ENCODE results near the gene SLC2A10. TPM values are rescaled to one million over a fixed set of nuclear protein-coding genes. Genes with fewer than 3 reads are reported as not detected.

SLC2A10 gene
- total and polyA plus RNA-seq, 2 donors (not counting 1 experiment from before 2014, with no cell fraction given): 35.3 to 47.2 TPM

GRCh38 chr20:46663531-46663930 lies 45.9 kb upstream of the SLC2A10 start:
- TF ChIP-seq EZH2 (IDR thresholded peaks at IDR 0.05; ENCODE audit: low read length, missing control alignments) (no peak), CTCF (conservative IDR thresholded peaks at IDR 0.05 in 1 of 2, IDR thresholded peaks at IDR 0.05 in 1 of 2; ENCODE audit: low read depth in 1 of 2, low read length in 2 of 2) (no peak)
- Histone ChIP-seq H3K79me2 (ENCODE audit: control insufficient read depth, insufficient read depth, low read length) (no peaks in the 10 kb centered on the region), H3K9ac (ENCODE audit: insufficient read depth, low read length) (no peak overlapping the region), H2AFZ (ENCODE audit: low read length) (no peak overlapping the region), H3K4me1 (ENCODE audit: control insufficient read depth, extremely low read depth, insufficient read depth, low read length) (no peaks in the 10 kb centered on the region), H3K27ac (ENCODE audit: insufficient read depth, low read length) (no peak overlapping the region), H3K9me3 (ENCODE audit: control insufficient read depth, insufficient read depth, low read depth, low read length) (no peaks in the 10 kb centered on the region), H3K4me2 (ENCODE audit: extremely low read depth, insufficient read depth, low read length) (no peak overlapping the region), H3K4me3 (replicated peaks in 1 of 4; ENCODE audit: control extremely low read depth in 1 of 4, insufficient read depth in 1 of 4, low read depth in 3 of 4, low read length in 4 of 4) (no peak overlapping the region), H4K20me1 (ENCODE audit: control insufficient read depth, extremely low read depth, insufficient read depth, low read length) (no peaks in the 10 kb centered on the region), H3K27me3 (ENCODE audit: control insufficient read depth, insufficient read depth, low read length) (no peaks in the 10 kb centered on the region), H3K36me3 (ENCODE audit: control insufficient read depth, insufficient read depth, low read length) (no peaks in the 10 kb centered on the region)
- DNase-seq (ENCODE audit: low read depth in 2 of 2): no peak

- no peaks in the 10 kb centered on the region for H3K9me3 ChIP-seq (ENCODE audit: control insufficient read depth, insufficient read depth, low read depth, low read length)
- H3K27me3 ChIP-seq (ENCODE audit: control insufficient read depth, insufficient read depth, low read length): no peaks in the 10 kb centered on the region
- H3K36me3 ChIP-seq (ENCODE audit: control insufficient read depth, insufficient read depth, low read length): no peaks in the 10 kb centered on the region
- no peak overlapping the region for H2AFZ ChIP-seq (ENCODE audit: low read length)
- no peaks in the 10 kb centered on the region for H3K79me2 ChIP-seq (ENCODE audit: control insufficient read depth, insufficient read depth, low read length)
- no peak overlapping the region for H3K4me2 ChIP-seq (ENCODE audit: extremely low read depth, insufficient read depth, low read length)
- H3K27ac ChIP-seq (ENCODE audit: insufficient read depth, low read length): no peak overlapping the region
- H4K20me1 ChIP-seq (ENCODE audit: control insufficient read depth, extremely low read depth, insufficient read depth, low read length): no peaks in the 10 kb centered on the region
- H3K9ac ChIP-seq (ENCODE audit: insufficient read depth, low read length): no peak overlapping the region
- no peaks in the 10 kb centered on the region for H3K4me1 ChIP-seq (ENCODE audit: control insufficient read depth, extremely low read depth, insufficient read depth, low read length)
- no peak overlapping the region for H3K4me3 ChIP-seq (replicated peaks in 1 of 4; ENCODE audit: control extremely low read depth in 1 of 4, insufficient read depth in 1 of 4, low read depth in 3 of 4, low read length in 4 of 4)
- TF ChIP-seq EZH2 (IDR thresholded peaks at IDR 0.05; ENCODE audit: low read length, missing control alignments) (no peak), CTCF (conservative IDR thresholded peaks at IDR 0.05 in 1 of 2, IDR thresholded peaks at IDR 0.05 in 1 of 2; ENCODE audit: low read depth in 1 of 2, low read length in 2 of 2) (no peak)
- DNase-seq (ENCODE audit: low read depth in 2 of 2): no peak
Measured at GRCh38 chr20:46665602-46666001, 43.8 kb upstream of the SLC2A10 start.

- H4K20me1 ChIP-seq (ENCODE audit: control insufficient read depth, extremely low read depth, insufficient read depth, low read length): no peaks in the 10 kb centered on the region
- H3K36me3 ChIP-seq (ENCODE audit: control insufficient read depth, insufficient read depth, low read length): no peaks in the 10 kb centered on the region
- no peak overlapping the region for H3K9ac ChIP-seq (ENCODE audit: insufficient read depth, low read length)
- H3K4me3 ChIP-seq (replicated peaks in 1 of 4; ENCODE audit: control extremely low read depth in 1 of 4, insufficient read depth in 1 of 4, low read depth in 3 of 4, low read length in 4 of 4): no peak overlapping the region
- H3K27me3 ChIP-seq (ENCODE audit: control insufficient read depth, insufficient read depth, low read length): no peaks in the 10 kb centered on the region
- H3K4me2 ChIP-seq (ENCODE audit: extremely low read depth, insufficient read depth, low read length): no peak overlapping the region
- no peak overlapping the region for H2AFZ ChIP-seq (ENCODE audit: low read length)
- TF ChIP-seq CTCF (conservative IDR thresholded peaks at IDR 0.05 in 1 of 2, IDR thresholded peaks at IDR 0.05 in 1 of 2; ENCODE audit: low read depth in 1 of 2, low read length in 2 of 2): no peak
- TF ChIP-seq EZH2 (IDR thresholded peaks at IDR 0.05; ENCODE audit: low read length, missing control alignments): no peak
- H3K27ac ChIP-seq (ENCODE audit: insufficient read depth, low read length): no peak overlapping the region
- H3K79me2 ChIP-seq (ENCODE audit: control insufficient read depth, insufficient read depth, low read length): no peaks in the 10 kb centered on the region
- no peaks in the 10 kb centered on the region for H3K9me3 ChIP-seq (ENCODE audit: control insufficient read depth, insufficient read depth, low read depth, low read length)
- no peak for DNase-seq (ENCODE audit: low read depth in 2 of 2)
- no peaks in the 10 kb centered on the region for H3K4me1 ChIP-seq (ENCODE audit: control insufficient read depth, extremely low read depth, insufficient read depth, low read length)
Measured at GRCh38 chr20:46666306-46666705, 43.1 kb upstream of the SLC2A10 start.
